GM06990 (cell line): ENCODE measurements around the gene TYSND1.
"Not testable (repeated sequence)": the region's sequence is repeated elsewhere in the genome, so short reads cannot be mapped to it uniquely, and the experiment has no call there.

Source experiments
- DNase-seq: peaks from one replicate; pipeline ENCODE4 v3.0.0-alpha.2; 2011; ENCODE audit not compliant: insufficient read length; ENCODE audit errors: extremely low read depth
- H3K27me3 ChIP-seq: replicated peaks from 2 replicates; pipeline ENCODE4 v1.6.0; 2011; ENCODE audit warnings: low read length; ENCODE audit not compliant: control insufficient read depth, insufficient read depth
- H3K36me3 ChIP-seq: 2 replicates; pipeline ENCODE4 v1.5.1; 2011; ENCODE audit warnings: low read length; ENCODE audit not compliant: control insufficient read depth, insufficient read depth
- H3K4me3 ChIP-seq: replicated peaks from 2 replicates; pipeline ENCODE4 v1.5.1; 2011; ENCODE audit warnings: low read depth, mild to moderate bottlenecking, control low read depth, low read length
- TF ChIP-seq, protein P1 (sequence below): IDR thresholded peaks from 2 replicates; pipeline ENCODE4 v1.5.1; 2011; ENCODE audit warnings: low read length, control low read depth, mild to moderate bottlenecking, inconsistent platforms; ENCODE audit not compliant: insufficient read depth, poor library complexity, severe bottlenecking

TYSND1 gene

GRCh38 chr10:70162151-70162891 is 15.8 kb upstream of the TYSND1 start:
- H3K36me3 ChIP-seq: peaks cover 5% of the 10 kb centered on the region
- no peak overlapping the region for H3K4me3 ChIP-seq

GRCh38 chr10:70160798-70161197 is 14.3 kb upstream of the TYSND1 start:
- no peak for DNase-seq
- Histone ChIP-seq H3K36me3 (peaks cover 7% of the 10 kb centered on the region), H3K27me3 (no peaks in the 10 kb centered on the region), H3K4me3 (no peak overlapping the region)
- TF ChIP-seq, protein P1, sequence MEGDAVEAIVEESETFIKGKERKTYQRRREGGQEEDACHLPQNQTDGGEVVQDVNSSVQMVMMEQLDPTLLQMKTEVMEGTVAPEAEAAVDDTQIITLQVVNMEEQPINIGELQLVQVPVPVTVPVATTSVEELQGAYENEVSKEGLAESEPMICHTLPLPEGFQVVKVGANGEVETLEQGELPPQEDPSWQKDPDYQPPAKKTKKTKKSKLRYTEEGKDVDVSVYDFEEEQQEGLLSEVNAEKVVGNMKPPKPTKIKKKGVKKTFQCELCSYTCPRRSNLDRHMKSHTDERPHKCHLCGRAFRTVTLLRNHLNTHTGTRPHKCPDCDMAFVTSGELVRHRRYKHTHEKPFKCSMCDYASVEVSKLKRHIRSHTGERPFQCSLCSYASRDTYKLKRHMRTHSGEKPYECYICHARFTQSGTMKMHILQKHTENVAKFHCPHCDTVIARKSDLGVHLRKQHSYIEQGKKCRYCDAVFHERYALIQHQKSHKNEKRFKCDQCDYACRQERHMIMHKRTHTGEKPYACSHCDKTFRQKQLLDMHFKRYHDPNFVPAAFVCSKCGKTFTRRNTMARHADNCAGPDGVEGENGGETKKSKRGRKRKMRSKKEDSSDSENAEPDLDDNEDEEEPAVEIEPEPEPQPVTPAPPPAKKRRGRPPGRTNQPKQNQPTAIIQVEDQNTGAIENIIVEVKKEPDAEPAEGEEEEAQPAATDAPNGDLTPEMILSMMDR: no peak

More at GRCh38 chr10:70162151-70162891, 15.8 kb upstream of the TYSND1 start:
- DNase-seq: no peak
- no peaks in the 10 kb centered on the region for H3K27me3 ChIP-seq
- TF ChIP-seq, protein P1: no peak

DNA sequence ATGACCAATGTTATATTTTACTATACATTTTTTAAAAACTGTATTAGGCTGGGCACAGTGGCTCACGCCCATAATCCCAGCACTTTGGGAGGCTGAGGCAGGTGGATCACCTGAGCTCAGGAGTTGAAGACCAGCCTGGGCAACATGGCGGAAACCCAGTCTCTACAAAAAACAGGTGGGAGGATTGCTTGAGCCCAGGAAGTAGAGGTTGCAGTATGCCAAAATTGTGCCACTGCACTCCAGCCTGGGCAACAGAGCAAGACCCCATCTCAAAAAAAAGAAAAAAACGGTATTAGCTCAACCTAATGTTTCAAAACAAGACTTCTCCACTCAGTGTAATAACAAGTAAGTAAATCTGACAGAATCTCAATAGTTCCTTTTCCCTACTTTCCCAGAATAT is 12.9 kb upstream of the TYSND1 start:
- not testable (repeated sequence) for DNase-seq, H3K27me3 ChIP-seq, H3K4me3 ChIP-seq, H3K36me3 ChIP-seq

DNA sequence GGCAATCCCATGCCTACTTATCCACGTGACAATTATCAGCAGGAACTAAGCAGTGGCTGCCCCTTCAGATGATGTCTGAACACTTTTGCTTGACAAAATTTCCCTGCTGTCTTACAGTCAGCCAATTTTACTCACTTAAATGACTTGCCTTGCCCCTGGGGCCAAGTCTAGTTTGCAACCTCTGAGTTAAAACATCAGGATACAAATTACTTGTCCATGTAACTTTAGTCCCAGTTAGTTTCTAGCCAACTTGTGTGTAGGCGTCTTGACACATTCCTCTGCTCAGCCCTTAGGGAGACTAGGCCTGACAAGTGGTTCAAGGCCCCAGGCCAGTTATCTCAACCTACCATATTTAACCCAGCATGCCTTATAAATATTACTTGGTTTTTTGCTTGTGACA is 11.6 kb upstream of the TYSND1 start:
- peaks cover 8% of the 10 kb centered on the region for H3K36me3 ChIP-seq
- DNase-seq: no peak
- no peak overlapping the region for H3K4me3 ChIP-seq
- TF ChIP-seq, protein P1: no peak
- no peaks in the 10 kb centered on the region for H3K27me3 ChIP-seq

- Histone ChIP-seq H3K4me3 (no peak overlapping the region), H3K27me3 (no peaks in the 10 kb centered on the region), H3K36me3 (peaks cover 14% of the 10 kb centered on the region)
- TF ChIP-seq, protein P1: no peak
- DNase-seq: no peak
These were observed 8.8 kb upstream of the TYSND1 start for GRCh38 chr10:70155255-70155838.

GRCh38 chr10:70148516-70148915 is 2.0 kb upstream of the TYSND1 start:
- no peak for DNase-seq
- TF ChIP-seq, protein P1: no peak
- Histone ChIP-seq H3K36me3 (peaks cover 12% of the 10 kb centered on the region), H3K4me3 (no peak overlapping the region), H3K27me3 (no peaks in the 10 kb centered on the region)
